Gastroesophageal sphincter (tissue), 3 donors: Measurements from ENCODE around the gene MEIS3.

Experiments used
- CTCF ChIP-seq, 4 experiments: fragments of 200-600 bp in 2 of 4; fragments of 450-650 bp in 2 of 4; sonication (generic) in 1 of 4; IDR thresholded peaks; one replicate each; pipeline ENCODE4 v1.5.1; 2017 to 2019; ENCODE audit warnings: antibody characterized with exemption in 4 of 4, mild to moderate bottlenecking in 2 of 4, moderate library complexity in 2 of 4
- POLR2A ChIP-seq, 2 donors: fragments of 450-650 bp; IDR thresholded peaks; one replicate each; pipeline ENCODE4 v1.6.1; 2017; ENCODE audit warnings: antibody characterized with exemption in 2 of 2, mild to moderate bottlenecking in 2 of 2, moderate library complexity in 1 of 2
- POLR2AphosphoS5 ChIP-seq: sonication (generic); formaldehyde crosslinking; IDR thresholded peaks from one replicate; pipeline ENCODE4 v1.6.1; 2017; ENCODE audit warnings: antibody characterized with exemption

GRCh38 chr19:47464675-47465419 is 45.5 kb upstream of the MEIS3 start:
- TF ChIP-seq CTCF (IDR thresholded peaks at IDR 0.05) (no peak), POLR2A (IDR thresholded peaks at IDR 0.05) (no peak), POLR2AphosphoS5 (no peak)
